ENCODE results near the gene DHRSX.
"Not testable (repeated sequence)": the region's sequence is repeated elsewhere in the genome, so short reads cannot be mapped to it uniquely, and the experiment has no call there.

The DHRSX gene

DNA sequence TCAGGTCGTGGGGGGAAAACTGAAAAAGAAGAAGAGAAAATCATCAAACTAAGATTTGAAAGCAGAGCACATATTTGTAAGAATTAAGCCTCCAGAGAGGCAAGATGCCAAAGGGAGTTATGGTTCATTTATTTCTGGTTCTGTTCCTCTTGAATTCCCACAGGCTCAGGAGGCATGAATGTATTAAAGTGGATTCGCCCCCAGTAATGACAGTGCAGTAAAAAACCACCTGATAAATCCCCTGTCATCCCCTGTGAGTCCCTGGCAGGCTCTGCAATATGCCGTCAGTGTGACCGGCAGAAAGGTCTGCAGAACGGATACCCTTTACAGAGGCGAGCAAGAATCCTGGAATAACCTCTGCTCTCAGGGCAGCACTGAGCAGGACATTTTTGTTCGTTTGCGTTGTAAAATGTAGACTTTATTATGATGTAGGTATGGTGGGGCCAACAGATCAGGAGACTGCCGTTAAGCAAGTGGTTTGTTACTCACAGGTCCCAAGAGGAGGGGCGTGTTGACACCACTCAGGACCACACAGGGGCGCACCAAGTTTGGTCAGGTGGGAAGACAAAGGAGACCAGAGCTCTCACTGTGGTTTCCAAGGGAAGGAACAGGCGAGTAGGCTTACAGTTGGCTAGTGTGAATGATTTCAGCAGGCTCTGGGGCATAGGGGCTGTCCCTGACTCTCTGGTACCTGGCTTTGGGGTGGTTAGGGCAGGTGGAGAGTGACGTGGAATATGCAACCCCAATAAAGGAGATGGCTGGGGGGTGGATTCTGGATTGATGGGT is 75.3 kb downstream of the DHRSX start:
- DNase-seq, result no peak
- Mint-ChIP-seq H3K9me3 (peaks cover 0 to 2% of the 10 kb centered on the region in 2 donors), H3K4me3 (no peak overlapping the region), H3K27me3 (no peaks in the 10 kb centered on the region), H3K36me3 (ENCODE audit: insufficient read depth) (peaks cover 8% of the 10 kb centered on the region), H3K4me1 (ENCODE audit: low read depth in 2 of 2) (peaks cover 0 to 3% of the 10 kb centered on the region in 2 donors), H3K27ac (no peak overlapping the region)
- ATAC-seq (replicated peaks), result no peak

DNA sequence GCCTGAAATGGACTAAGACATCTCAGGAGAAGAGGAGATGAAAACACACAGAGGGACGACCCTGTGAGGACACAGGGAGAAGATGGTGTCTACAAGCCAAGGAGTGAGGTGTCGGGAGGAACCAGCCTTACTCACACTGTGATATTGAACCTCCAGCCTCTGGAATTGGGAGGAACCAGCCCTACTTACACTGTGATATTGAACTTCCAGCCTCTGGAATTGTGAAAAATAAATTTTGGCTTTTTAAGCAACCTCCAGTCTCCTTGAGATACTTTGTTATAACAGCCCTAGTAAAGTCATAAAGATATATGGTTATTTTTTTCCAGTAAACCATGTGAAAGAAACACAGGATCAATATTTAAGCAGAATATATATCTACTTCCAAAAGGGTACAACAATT is 76.5 kb downstream of the DHRSX start:
- peaks cover 0 to 3% of the 10 kb centered on the region in 2 donors for H3K4me1 Mint-ChIP-seq (ENCODE audit: low read depth in 2 of 2)
- no peak overlapping the region for H3K27ac Mint-ChIP-seq
- ATAC-seq (replicated peaks) (no peak), DNase-seq (no peak)
- peaks cover 9% of the 10 kb centered on the region for H3K36me3 Mint-ChIP-seq (ENCODE audit: insufficient read depth)
- peaks cover 0 to 2% of the 10 kb centered on the region in 2 donors for H3K9me3 Mint-ChIP-seq
- H3K4me3 Mint-ChIP-seq, result no peak overlapping the region
- H3K27me3 Mint-ChIP-seq, result no peaks in the 10 kb centered on the region

DNA sequence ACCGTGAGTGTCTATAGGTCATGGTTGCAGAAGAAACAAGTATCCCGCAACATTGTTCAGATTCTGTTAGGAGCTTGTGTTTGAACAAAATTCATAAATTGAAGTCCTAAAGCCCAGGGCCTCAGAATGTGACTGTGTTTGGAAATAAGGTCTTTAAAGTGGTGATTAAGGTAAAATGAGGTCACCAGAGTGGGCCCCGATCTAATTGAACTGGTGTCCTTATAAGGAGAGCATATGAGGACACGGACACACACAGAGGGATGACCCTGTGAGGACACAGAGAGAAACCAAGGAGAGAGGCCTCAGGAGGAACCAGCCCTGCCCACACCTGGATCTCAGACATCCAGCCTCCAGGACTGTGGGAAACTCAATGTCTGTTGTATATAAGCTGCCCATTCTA is 76.9 kb downstream of the DHRSX start:
- DNase-seq, result no peak
- no peak for ATAC-seq (replicated peaks)
- H3K9me3 Mint-ChIP-seq, result peaks cover 0 to 2% of the 10 kb centered on the region in 2 donors
- peaks cover 9% of the 10 kb centered on the region for H3K36me3 Mint-ChIP-seq (ENCODE audit: insufficient read depth)
- H3K4me1 Mint-ChIP-seq (ENCODE audit: low read depth in 2 of 2), result peaks cover 0 to 3% of the 10 kb centered on the region in 2 donors
- H3K27ac Mint-ChIP-seq, result peak overlapping the region in 1 of 2 donors; percentile 4
- no peaks in the 10 kb centered on the region for H3K27me3 Mint-ChIP-seq
- no peak overlapping the region for H3K4me3 Mint-ChIP-seq

DNA sequence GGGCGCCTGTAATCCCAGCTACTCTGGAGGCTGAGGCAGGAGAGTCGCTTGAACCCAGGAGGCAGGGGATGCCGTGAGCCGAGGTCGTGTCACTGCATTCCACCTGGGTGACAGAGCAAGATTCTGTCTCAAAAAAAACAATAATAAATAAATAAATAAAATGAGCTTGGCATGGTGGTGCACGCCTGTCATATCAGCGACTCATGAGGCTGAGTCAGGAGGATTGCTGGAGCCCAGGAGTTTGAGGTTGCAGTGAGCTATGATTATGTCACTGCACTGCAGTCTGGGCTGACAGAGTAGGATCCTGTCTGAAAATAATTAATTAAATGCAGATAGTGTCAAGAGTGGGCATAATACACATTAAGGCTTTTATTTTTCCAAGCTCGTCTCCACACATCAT is 77.5 kb downstream of the DHRSX start:
- peaks cover 0 to under 1% of the 10 kb centered on the region in 2 donors for H3K9me3 Mint-ChIP-seq
- peak overlapping the region in 1 of 2 donors; percentile 4 for H3K27ac Mint-ChIP-seq
- H3K4me3 Mint-ChIP-seq, result no peak overlapping the region
- H3K27me3 Mint-ChIP-seq, result no peaks in the 10 kb centered on the region
- ATAC-seq (replicated peaks), result no peak
- peaks cover 0 to 3% of the 10 kb centered on the region in 2 donors for H3K4me1 Mint-ChIP-seq (ENCODE audit: low read depth in 2 of 2)
- DNase-seq, result no peak
- peaks cover 9% of the 10 kb centered on the region for H3K36me3 Mint-ChIP-seq (ENCODE audit: insufficient read depth)

DNA sequence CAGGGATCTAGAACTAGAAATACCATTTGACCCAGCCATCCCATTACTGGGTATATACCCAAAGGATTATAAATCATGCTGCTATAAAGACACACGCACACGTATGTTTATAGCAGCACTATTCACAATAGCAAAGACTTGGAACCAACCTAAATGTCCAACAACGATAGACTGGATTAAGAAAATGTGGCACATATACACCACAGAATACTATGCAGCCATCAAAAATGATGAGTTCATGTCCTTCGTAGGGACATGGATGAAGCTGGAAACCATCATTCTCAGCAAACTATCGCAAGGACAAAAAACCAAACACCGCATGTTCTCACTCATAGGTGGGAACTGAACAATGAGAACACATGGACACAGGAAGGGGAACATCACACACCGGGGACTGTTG is 81.4 kb downstream of the DHRSX start:
- H3K27ac Mint-ChIP-seq; H3K36me3 Mint-ChIP-seq (ENCODE audit: insufficient read depth); H3K4me1 Mint-ChIP-seq (ENCODE audit: low read depth in 2 of 2); H3K4me3 Mint-ChIP-seq; H3K27me3 Mint-ChIP-seq; DNase-seq; ATAC-seq (replicated peaks); H3K9me3 Mint-ChIP-seq: not testable (repeated sequence)

DNA sequence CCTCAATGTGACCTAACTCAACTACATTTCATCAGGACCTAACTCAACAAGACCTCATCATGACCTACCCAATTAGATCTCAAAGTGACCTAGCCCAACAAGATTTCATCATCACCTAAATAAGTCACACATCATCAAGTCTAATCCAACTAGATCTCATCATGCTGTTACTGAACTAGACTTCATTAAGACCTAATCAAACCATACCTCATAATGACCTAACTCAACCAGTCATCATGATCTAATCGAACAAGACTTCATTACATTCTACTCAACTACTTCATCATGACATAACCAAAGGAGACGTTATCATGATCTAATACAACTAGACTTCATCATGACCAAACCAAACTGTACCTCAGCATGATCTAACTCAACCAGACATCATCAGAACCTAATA is 82.8 kb downstream of the DHRSX start:
- no peaks in the 10 kb centered on the region for H3K9me3 Mint-ChIP-seq
- DNase-seq, result no peak
- no peak for ATAC-seq (replicated peaks)
- no peak overlapping the region for H3K4me3 Mint-ChIP-seq
- H3K27me3 Mint-ChIP-seq, result no peaks in the 10 kb centered on the region
- H3K27ac Mint-ChIP-seq, result no peak overlapping the region
- no peaks in the 10 kb centered on the region for H3K4me1 Mint-ChIP-seq (ENCODE audit: low read depth in 2 of 2)
- H3K36me3 Mint-ChIP-seq (ENCODE audit: insufficient read depth), result peaks cover 7% of the 10 kb centered on the region

DNA sequence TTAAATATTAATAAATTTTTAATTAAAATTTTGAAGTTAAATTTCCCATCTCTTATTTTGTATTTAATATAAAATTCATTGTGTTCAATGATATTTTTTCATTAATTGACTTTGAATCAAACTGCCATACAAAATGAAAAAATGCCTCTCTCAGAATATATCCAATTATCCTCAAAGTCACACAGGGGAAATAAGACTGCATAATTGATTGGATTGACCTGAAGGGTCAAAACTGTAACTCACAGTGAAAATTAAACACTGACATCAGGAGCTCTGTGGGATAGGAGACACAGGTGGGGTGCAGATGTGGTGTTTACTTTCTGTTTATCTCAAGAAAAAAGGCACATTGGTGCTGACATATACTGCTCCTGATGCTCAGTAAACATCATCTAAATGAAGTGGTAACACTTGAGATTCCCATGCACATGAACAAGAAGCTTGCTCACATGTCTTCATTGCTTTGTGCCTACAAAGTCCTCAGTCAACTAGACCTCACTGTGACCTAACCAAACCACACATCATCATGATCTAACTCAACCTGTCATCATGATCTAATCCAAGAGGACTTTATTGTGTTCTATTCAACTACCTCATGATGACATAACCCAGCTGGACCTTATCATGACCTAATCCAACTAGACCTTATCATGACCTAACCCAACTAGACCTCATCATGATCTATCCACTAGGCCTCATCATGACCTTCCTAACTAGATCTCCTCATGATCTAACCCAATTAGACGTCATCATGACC is 83.7 kb downstream of the DHRSX start:
- H3K27ac Mint-ChIP-seq, result no peak overlapping the region

DNA sequence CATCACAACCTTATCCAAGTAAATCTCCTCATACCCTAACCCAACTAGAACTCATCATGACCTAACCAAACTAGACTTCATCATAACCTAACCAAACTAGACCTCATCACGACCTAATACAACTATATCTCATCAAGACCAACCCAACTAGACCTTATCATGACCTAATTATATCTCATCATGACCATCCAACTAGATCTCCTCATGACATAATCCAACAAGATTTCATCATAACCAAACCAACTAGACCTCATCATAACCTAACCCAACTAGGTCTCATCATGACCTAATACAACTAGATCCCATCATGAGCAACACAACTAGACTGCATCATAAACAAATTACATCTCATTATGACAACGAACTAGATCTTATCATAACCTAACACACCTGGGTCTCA is 86.4 kb downstream of the DHRSX start:
- no peak overlapping the region for H3K27ac Mint-ChIP-seq
- no peak for ATAC-seq (replicated peaks)
- H3K27me3 Mint-ChIP-seq, result no peaks in the 10 kb centered on the region
- no peaks in the 10 kb centered on the region for H3K9me3 Mint-ChIP-seq
- peaks cover 4% of the 10 kb centered on the region for H3K36me3 Mint-ChIP-seq (ENCODE audit: insufficient read depth)
- H3K4me3 Mint-ChIP-seq, result no peak overlapping the region
- no peaks in the 10 kb centered on the region for H3K4me1 Mint-ChIP-seq (ENCODE audit: low read depth in 2 of 2)
- no peak for DNase-seq

More for the DNA sequence above, 83.7 kb downstream of the DHRSX start:
- ATAC-seq (replicated peaks), result no peak
- Mint-ChIP-seq H3K4me1 (ENCODE audit: low read depth in 2 of 2) (no peaks in the 10 kb centered on the region), H3K36me3 (ENCODE audit: insufficient read depth) (peaks cover 11% of the 10 kb centered on the region), H3K27me3 (no peaks in the 10 kb centered on the region), H3K9me3 (no peaks in the 10 kb centered on the region), H3K4me3 (no peak overlapping the region)
- no peak for DNase-seq

DNA sequence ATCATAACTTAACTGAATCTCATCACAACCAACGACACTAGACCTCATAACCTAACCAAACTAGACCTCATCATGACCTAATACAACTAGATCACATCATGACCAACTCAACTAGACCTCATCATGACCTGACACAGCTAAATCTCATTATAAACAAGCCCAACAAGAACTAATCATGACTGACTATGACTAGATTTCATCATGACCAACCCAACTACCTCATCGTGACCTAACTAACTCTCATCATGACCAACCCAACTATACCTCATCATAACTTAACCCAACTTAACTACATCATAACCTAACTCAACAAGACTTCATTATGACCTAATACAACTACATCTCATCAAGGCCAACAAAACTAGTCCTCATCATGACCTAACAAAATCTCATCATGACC is 86.8 kb downstream of the DHRSX start:
- no peak overlapping the region for H3K4me3 Mint-ChIP-seq
- peaks cover 4% of the 10 kb centered on the region for H3K36me3 Mint-ChIP-seq (ENCODE audit: insufficient read depth)
- no peak for ATAC-seq (replicated peaks)
- H3K27me3 Mint-ChIP-seq, result no peaks in the 10 kb centered on the region
- no peaks in the 10 kb centered on the region for H3K9me3 Mint-ChIP-seq
- no peak overlapping the region for H3K27ac Mint-ChIP-seq
- H3K4me1 Mint-ChIP-seq (ENCODE audit: low read depth in 2 of 2), result no peaks in the 10 kb centered on the region
- no peak for DNase-seq

DNA sequence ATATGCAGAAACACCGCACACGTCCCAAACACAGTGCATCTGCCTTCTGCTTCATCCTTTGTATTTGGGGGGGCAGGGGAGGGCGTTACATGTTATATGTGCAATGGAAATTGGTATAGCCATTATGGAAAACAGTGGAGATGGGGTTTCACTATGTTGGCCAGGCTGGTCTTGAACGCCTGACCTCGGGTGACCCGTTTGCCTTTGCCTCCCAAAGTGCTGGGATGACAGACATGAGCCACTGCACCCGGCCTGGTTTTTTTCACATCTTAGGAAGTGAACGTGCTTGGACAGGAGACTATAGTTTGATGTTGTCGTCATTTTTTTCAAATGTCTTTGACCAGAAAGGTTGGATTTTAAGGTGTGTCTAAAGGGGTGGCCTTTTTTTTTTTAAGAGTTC is 88.6 kb downstream of the DHRSX start:
- DNase-seq, result no peak
- Mint-ChIP-seq H3K36me3 (ENCODE audit: insufficient read depth) (peaks cover 4% of the 10 kb centered on the region), H3K27me3 (no peaks in the 10 kb centered on the region), H3K27ac (no peak overlapping the region), H3K9me3 (peaks cover 0 to 2% of the 10 kb centered on the region in 2 donors), H3K4me1 (ENCODE audit: low read depth in 2 of 2) (no peaks in the 10 kb centered on the region), H3K4me3 (no peak overlapping the region)
- no peak for ATAC-seq (replicated peaks)

DNA sequence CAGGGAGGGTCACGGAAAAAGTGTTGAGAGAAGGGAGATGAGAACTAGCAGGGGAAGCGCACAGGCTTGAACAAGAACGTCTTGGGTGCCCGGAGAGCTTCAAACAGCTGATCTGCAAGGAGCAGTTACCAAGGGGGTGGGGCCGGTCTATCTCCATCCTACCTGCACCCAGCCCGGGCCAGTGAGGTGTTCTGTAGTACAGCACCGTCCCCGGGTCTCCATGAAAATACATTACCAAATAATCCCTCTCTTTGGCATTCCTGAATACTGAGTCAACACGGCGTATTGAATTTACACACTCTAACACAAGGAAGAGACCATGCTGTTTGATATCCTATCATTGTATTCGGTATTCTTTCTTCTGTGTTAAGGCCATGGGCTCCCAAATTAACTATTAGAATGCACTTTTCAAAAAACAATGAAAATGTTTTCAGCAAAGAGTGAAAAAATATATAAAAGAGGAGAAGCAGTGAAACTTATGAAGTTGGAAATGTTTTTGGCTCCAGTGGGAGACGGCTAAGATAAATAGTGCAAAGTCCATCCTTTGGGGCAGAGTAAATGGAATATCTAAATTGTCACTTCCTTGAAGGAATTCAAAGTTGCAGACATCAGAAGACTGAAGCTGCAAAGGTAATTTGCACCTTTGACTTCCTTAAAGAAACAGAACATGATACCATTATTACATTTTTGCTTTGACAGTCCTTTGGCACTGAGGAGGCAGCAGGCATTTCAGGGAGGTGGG is 90.3 kb downstream of the DHRSX start:
- Mint-ChIP-seq H3K27me3 (no peaks in the 10 kb centered on the region), H3K9me3 (peaks cover 0 to 2% of the 10 kb centered on the region in 2 donors), H3K27ac (no peak overlapping the region), H3K4me1 (ENCODE audit: low read depth in 2 of 2) (no peaks in the 10 kb centered on the region), H3K36me3 (ENCODE audit: insufficient read depth) (peaks cover 8% of the 10 kb centered on the region), H3K4me3 (no peak overlapping the region)
- ATAC-seq (replicated peaks) (no peak), DNase-seq (no peak)

DNA sequence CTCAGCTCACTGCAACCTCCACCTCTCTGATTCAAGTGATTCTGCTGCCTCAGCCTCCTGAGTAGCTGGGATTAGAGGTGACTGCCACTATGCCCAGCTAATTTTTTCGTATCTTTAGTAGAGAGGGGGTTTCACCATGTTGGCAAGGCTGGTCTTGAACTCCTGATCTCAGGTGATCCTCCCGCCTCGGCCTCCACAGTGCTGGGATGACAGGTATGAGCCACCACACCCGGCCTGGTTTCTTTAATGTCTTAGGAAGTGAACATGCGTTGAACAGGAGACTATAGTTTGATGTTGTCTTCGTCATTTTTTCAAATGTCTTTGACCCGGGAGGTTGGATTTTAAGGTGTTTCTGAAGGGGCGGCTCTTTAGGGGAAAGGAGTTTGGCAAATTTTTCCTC is 91.0 kb downstream of the DHRSX start:
- H3K27ac Mint-ChIP-seq, result no peak overlapping the region
- no peaks in the 10 kb centered on the region for H3K27me3 Mint-ChIP-seq
- H3K4me3 Mint-ChIP-seq, result no peak overlapping the region
- H3K9me3 Mint-ChIP-seq, result peaks cover 0 to 2% of the 10 kb centered on the region in 2 donors
- ATAC-seq (replicated peaks) (no peak), DNase-seq (no peak)
- no peaks in the 10 kb centered on the region for H3K4me1 Mint-ChIP-seq (ENCODE audit: low read depth in 2 of 2)
- peaks cover 8% of the 10 kb centered on the region for H3K36me3 Mint-ChIP-seq (ENCODE audit: insufficient read depth)

DNA sequence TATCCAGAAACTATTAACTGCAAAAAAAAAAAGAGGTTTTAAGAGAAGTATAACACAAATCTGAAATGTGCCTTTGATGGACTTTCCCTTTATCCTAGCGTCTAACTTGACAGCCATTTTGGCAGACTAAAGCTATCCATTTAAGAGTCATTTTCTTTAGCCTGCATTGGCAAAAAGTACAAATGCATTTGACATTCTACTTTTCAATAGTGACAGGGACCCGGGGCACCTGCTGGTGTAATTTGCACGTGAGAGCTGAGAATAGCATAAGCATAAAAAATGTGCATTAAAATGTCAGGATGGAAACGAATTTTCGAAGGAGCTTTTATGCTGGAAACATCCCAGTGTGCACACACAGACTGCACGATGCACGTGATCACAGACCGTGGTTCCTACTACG is 91.9 kb downstream of the DHRSX start:
- H3K36me3 Mint-ChIP-seq (ENCODE audit: insufficient read depth), result peaks cover 8% of the 10 kb centered on the region
- no peak for ATAC-seq (replicated peaks)

More for the DNA sequence above, 91.9 kb downstream of the DHRSX start:
- no peaks in the 10 kb centered on the region for H3K4me1 Mint-ChIP-seq (ENCODE audit: low read depth in 2 of 2)
- peaks cover 0 to 2% of the 10 kb centered on the region in 2 donors for H3K9me3 Mint-ChIP-seq
- H3K27ac Mint-ChIP-seq, result no peak overlapping the region
- H3K27me3 Mint-ChIP-seq, result no peaks in the 10 kb centered on the region
- no peak for DNase-seq
- no peak overlapping the region for H3K4me3 Mint-ChIP-seq

All from effector memory CD8-positive, alpha-beta T cell (primary cell).